ENCODE data around the gene TYMS.

GRCh38 chr18:666628-667027, 9.2 kb downstream of the TYMS start:
- no peak for TF ChIP-seq CTCF (IDR thresholded peaks at IDR 0.05; ENCODE audit: low read depth, low read length)
- TF ChIP-seq EZH2phosphoT487 (IDR thresholded peaks at IDR 0.05; ENCODE audit: low read depth), result no peak

Measured in OCI-LY3 (cell line).